Endothelial cell (in vitro differentiated cells): ENCODE data around the gene SAMD11. TPM values are rescaled to one million over a fixed set of nuclear protein-coding genes. Genes with fewer than 3 reads are reported as not detected.
A peak's percentile ranks its signal among the peaks of the same experiment; 100 is the strongest.

Experiments used
- DNase-seq: peaks from one replicate; pipeline ENCODE4 v3.0.0; 2021; ENCODE audit warnings: low spot score
- H3K27ac Mint-ChIP-seq: one replicate; pipeline ENCODE4 v1.8.0; 2021; ENCODE audit warnings: mixed read lengths, inconsistent platforms; ENCODE audit not compliant: unreplicated experiment
- H3K27me3 Mint-ChIP-seq: one replicate; pipeline ENCODE4 v1.8.0; 2021; ENCODE audit warnings: mild to moderate bottlenecking, moderate library complexity, mixed read lengths, inconsistent platforms; ENCODE audit not compliant: unreplicated experiment
- H3K36me3 Mint-ChIP-seq: one replicate; pipeline ENCODE4 v1.8.0; 2021; ENCODE audit warnings: mild to moderate bottlenecking, low read depth, mixed read lengths, inconsistent platforms; ENCODE audit not compliant: unreplicated experiment
- H3K4me1 Mint-ChIP-seq: one replicate; pipeline ENCODE4 v1.8.0; 2021; ENCODE audit warnings: mild to moderate bottlenecking, mixed read lengths, inconsistent platforms; ENCODE audit not compliant: unreplicated experiment
- H3K4me3 Mint-ChIP-seq: one replicate; pipeline ENCODE4 v1.8.0; 2021; ENCODE audit warnings: mild to moderate bottlenecking, mixed read lengths, inconsistent platforms; ENCODE audit not compliant: unreplicated experiment
- H3K9me3 Mint-ChIP-seq: one replicate; pipeline ENCODE4 v1.8.0; 2021; ENCODE audit warnings: mixed read lengths, inconsistent platforms; ENCODE audit not compliant: unreplicated experiment
- total RNA-seq: library from RNA; stranded (reverse); fragmentation: NEBNext Ultra II Directional; extraction: Animal tissue kit (Norgen Biotek cat#: 25700); gene quantifications from one replicate; pipeline ENCODE4 v1.2.1, GENCODE V29; 2021; ENCODE audit not compliant: unreplicated experiment
- TF ChIP-seq, protein P1 (sequence below): fragments of 200-600 bp; sonication (generic); IDR thresholded peaks from one replicate; pipeline ENCODE4 v1.5.0; 2021; ENCODE audit warnings: antibody characterized with exemption; ENCODE audit not compliant: unreplicated experiment

Gene SAMD11
- total RNA-seq, 1 donor from 2014 or later: not detected

DNA sequence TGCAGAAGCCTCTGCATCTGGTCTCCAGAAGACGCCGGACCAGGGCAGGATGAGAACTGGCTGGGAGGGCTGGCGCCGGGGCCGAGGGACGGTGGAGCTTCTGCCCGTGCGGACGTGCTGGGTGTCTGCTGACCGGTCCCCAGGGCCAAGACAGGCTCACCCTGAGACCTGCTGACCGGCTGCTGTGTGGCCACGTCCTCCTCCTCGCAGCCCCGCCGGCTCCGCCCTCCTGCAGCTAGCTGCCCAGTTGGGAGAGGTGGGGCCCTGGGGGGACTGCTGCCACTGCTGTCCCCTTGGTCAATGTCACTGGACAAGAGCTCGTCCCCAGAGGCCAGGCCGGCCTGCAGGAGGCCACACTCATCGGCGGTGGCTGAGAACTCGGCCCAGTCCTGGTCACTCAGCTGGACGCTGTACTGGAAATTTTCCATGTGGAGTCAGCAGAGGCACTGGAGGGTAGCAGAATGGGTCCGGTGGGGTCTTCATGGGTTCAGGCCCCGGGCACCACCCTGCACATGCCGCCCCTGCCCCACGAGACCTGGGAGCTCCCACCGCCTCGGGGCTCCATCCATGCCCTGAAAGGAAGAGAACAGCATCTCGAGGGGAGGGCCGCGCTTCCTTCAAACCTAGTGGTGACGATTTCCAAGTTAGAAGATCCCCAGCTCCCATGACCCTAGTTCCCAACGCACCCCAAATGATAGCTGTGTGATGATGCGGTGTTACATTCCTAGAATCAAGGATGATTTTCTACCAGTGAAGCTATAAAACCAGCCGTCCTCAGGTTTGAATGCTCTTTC lies 57.1 kb downstream of the SAMD11 start:
- DNase-seq: no peak
- TF ChIP-seq, protein P1, sequence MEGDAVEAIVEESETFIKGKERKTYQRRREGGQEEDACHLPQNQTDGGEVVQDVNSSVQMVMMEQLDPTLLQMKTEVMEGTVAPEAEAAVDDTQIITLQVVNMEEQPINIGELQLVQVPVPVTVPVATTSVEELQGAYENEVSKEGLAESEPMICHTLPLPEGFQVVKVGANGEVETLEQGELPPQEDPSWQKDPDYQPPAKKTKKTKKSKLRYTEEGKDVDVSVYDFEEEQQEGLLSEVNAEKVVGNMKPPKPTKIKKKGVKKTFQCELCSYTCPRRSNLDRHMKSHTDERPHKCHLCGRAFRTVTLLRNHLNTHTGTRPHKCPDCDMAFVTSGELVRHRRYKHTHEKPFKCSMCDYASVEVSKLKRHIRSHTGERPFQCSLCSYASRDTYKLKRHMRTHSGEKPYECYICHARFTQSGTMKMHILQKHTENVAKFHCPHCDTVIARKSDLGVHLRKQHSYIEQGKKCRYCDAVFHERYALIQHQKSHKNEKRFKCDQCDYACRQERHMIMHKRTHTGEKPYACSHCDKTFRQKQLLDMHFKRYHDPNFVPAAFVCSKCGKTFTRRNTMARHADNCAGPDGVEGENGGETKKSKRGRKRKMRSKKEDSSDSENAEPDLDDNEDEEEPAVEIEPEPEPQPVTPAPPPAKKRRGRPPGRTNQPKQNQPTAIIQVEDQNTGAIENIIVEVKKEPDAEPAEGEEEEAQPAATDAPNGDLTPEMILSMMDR: no peak
- peaks cover 13% of the 10 kb centered on the region for H3K27me3 Mint-ChIP-seq
- no peak overlapping the region for H3K4me3 Mint-ChIP-seq
- H3K4me1 Mint-ChIP-seq: peaks cover 3% of the 10 kb centered on the region
- peaks cover 7% of the 10 kb centered on the region for H3K36me3 Mint-ChIP-seq
- no peak overlapping the region for H3K27ac Mint-ChIP-seq
- H3K9me3 Mint-ChIP-seq: no peaks in the 10 kb centered on the region

DNA sequence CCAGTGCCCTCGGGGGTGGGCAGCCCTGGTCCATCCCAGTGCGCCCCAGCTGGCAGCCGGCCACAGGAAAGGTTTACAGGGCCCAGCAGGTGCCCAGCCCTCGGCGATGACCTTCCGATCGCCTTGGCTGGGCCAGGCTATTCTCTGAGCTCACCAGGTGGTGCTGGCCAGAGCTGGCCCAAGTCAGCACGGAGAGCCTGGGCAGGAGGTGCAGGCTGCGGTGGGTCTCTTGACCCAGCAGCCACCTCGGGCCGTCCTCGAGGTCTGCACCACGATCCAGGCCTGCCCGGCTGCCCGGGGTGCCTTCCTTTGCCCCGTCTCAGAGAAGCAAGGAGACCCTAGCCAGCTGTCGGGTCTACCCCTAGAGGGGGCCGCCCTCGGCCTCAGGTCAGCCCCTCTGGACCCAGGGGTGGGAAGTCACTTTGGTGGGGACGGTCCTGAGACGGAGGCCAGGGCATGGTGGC lies 57.8 kb downstream of the SAMD11 start:
- Mint-ChIP-seq H3K4me1 (peaks cover 3% of the 10 kb centered on the region), H3K4me3 (no peak overlapping the region), H3K36me3 (peaks cover 7% of the 10 kb centered on the region), H3K9me3 (no peaks in the 10 kb centered on the region), H3K27me3 (peaks cover 13% of the 10 kb centered on the region), H3K27ac (no peak overlapping the region)
- TF ChIP-seq, protein P1: no peak
- no peak for DNase-seq

DNA sequence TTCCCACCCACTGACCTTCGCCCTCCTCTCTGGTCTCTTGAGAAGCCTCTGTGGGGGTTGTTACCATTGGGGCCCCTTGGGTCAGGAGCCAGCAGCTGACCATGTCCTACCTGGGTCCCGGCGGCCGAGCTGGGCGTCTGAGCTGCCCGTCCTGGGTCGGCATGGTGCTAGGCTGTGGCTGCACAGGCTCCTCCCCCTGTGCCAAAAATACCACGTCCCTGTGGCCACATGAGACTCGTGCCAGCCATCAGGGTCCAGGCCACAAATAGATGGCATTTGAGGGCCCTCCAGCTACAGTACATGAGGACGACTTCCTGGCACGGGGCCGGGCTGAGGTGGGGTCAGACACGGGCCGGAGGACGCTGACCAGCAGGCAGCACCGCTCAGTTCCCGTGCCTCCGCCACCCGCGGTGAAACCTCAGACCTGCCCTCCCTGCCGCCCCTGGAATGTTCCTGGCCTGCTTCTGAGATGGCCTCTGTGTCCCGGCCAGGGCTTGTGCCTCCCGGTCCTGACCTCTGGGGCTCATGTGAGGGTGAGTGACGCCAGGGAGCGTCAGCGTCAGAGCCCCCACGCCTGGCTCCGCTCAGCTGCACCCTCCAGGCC lies 58.3 kb downstream of the SAMD11 start, which contains the start of gene PERM1:
TSS of gene PERM1 (minus strand) at position 139 of the 604 bp plus-strand sequence. CDS start 1,064 bp downstream, outside the sequence.
- peaks cover 3% of the 10 kb centered on the region for H3K4me1 Mint-ChIP-seq
- H3K36me3 Mint-ChIP-seq: peaks cover 7% of the 10 kb centered on the region
- no peak within 1 kb of the TSS for H3K27ac Mint-ChIP-seq
- TF ChIP-seq, protein P1: no peak
- no peak within 1 kb of the TSS for H3K4me3 Mint-ChIP-seq
- H3K9me3 Mint-ChIP-seq: no peaks in the 10 kb centered on the region
- DNase-seq: no peak
- peaks cover 13% of the 10 kb centered on the region for H3K27me3 Mint-ChIP-seq

DNA sequence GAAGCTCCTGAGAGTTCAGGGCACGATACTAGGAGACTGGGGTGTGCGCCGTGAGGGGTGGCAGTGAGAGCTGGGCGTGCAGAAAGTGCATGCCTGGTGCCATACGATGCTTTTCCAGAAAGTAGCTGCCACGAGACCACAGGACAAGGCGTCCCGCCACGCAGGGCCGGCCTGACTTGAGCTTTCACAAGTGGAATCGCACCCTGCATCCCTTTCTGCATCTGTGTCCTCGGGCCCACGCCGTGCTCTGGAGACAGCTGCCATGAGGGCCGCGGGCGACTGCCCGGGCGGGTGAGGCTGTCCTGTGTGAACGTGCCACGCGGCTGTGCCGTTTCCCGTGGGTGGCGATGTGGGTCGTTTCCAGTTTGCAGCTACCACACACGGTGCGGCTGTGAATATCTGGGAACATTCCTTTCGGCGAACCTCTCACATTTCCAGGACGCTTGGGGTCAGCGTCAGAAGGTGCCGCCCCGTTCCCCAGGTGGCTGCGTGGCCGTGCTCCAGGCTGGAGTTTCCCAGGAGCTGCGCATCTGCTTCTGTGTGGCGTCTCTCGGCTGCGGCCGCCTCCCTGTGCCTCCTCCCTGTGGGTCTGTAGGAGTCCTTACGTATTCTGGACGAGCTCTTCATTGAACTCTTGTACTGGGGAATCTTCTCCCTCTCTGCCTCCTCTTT lies 59.2 kb downstream of the SAMD11 start:
- Mint-ChIP-seq H3K4me3 (peak overlapping the region; percentile 13), H3K27ac (peak overlapping the region; percentile 7), H3K4me1 (peaks cover 3% of the 10 kb centered on the region), H3K9me3 (no peaks in the 10 kb centered on the region), H3K36me3 (peaks cover 7% of the 10 kb centered on the region), H3K27me3 (peaks cover 16% of the 10 kb centered on the region)
- TF ChIP-seq, protein P1: no peak
- DNase-seq: no peak
